Measurements from ENCODE around the gene SMTN.
"Not testable (repeated sequence)": the region's sequence is repeated elsewhere in the genome, so short reads cannot be mapped to it uniquely, and the experiment has no call there.

The SMTN gene

DNA sequence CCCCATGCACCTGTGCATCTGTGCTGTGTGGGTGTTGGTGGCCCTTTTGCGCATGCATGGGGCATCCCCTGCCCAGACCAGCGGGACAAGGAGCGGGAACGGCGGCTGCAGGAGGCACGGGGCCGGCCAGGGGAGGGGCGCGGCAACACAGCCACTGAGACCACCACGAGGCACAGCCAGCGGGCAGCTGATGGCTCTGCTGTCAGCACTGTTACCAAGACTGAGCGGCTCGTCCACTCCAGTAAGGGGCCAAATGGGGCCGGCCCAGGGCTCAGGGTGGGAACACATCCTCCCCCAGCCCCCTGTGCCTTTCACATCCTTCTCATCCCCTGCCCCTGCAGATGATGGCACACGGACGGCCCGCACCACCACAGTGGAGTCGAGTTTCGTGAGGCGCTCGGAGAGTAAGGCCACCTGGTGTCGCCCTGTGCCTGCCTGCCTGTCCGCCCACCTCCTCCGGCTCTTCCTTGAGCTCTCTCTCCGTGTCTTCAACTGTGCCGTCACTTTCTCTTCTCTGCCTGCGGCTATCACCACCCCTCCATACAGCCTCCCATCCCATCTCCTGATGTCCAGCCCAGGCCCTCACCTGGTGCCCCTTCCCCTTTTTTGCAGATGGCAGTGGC lies 15.7 kb downstream of the SMTN start:
- TF ChIP-seq, protein P1, sequence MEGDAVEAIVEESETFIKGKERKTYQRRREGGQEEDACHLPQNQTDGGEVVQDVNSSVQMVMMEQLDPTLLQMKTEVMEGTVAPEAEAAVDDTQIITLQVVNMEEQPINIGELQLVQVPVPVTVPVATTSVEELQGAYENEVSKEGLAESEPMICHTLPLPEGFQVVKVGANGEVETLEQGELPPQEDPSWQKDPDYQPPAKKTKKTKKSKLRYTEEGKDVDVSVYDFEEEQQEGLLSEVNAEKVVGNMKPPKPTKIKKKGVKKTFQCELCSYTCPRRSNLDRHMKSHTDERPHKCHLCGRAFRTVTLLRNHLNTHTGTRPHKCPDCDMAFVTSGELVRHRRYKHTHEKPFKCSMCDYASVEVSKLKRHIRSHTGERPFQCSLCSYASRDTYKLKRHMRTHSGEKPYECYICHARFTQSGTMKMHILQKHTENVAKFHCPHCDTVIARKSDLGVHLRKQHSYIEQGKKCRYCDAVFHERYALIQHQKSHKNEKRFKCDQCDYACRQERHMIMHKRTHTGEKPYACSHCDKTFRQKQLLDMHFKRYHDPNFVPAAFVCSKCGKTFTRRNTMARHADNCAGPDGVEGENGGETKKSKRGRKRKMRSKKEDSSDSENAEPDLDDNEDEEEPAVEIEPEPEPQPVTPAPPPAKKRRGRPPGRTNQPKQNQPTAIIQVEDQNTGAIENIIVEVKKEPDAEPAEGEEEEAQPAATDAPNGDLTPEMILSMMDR (IDR thresholded peaks at IDR 0.05; ENCODE audit: borderline replicate concordance, control extremely low read depth, extremely low read depth, insufficient read depth, missing control alignments) = no peak
- in situ Hi-C loops (cut with MboI; ENCODE audit: low sequenced_read_pairs, unreplicated experiment) = no loop called here
- no peak for DNase-seq (ENCODE audit: low spot score)

DNA sequence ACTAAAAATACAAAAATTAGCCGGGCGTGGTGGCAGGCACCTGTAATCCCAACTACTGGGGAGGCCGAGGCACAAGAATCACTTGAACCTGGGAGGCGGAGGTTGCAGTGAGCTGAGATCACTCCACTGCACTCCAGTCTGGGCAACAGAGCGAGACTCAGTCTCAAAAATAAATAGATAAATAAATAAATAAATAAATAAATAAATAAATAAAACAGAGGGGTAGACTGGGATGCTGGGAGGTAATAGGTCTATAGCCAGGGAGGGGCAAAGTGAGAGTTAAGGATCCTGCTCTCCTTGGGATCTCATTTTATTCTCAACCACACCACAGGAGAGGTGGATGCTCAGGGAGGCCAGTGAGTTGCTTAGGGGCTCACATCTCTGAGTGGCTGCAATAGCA lies 16.4 kb downstream of the SMTN start:
- DNase-seq (ENCODE audit: low spot score); in situ Hi-C loops (cut with MboI; ENCODE audit: low sequenced_read_pairs, unreplicated experiment): not testable (repeated sequence)

DNA sequence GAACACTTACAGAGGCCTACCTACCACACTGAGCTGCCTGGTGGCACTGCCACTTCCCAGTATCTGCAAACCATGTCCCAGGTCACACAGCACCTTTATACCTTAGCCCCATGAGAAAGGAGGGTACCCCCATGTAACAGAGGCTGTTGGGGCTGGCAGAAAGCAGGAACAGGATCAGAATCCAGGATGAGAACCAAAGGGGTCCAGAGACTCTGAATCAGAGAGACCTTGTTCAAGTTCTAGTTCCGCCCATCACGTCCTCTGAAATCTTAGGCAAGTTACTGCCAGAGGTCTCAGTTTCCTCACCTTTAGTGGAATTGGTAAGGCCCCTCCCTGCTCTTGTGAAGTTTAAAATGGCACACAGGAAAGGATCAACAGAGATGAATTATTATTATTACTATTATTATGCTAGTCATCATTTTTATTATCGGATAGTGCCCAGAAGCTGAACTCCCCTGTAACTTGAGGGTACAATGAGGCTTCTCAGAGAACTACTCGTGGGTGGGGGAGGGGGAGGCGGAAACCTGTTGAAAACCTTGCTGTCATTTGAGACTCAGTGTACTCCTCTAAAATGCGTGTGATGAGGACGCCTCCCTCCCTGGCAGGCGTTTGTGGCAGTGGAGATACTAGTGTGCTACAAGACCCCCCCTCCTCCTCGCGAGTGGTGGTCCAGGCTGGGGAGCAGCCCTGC lies 17.0 kb downstream of the SMTN start:
- no peak for DNase-seq (ENCODE audit: low spot score)
- in situ Hi-C loops (cut with MboI; ENCODE audit: low sequenced_read_pairs, unreplicated experiment) = no loop called here
- TF ChIP-seq, protein P1 (IDR thresholded peaks at IDR 0.05; ENCODE audit: borderline replicate concordance, control extremely low read depth, extremely low read depth, insufficient read depth, missing control alignments) = no peak

DNA sequence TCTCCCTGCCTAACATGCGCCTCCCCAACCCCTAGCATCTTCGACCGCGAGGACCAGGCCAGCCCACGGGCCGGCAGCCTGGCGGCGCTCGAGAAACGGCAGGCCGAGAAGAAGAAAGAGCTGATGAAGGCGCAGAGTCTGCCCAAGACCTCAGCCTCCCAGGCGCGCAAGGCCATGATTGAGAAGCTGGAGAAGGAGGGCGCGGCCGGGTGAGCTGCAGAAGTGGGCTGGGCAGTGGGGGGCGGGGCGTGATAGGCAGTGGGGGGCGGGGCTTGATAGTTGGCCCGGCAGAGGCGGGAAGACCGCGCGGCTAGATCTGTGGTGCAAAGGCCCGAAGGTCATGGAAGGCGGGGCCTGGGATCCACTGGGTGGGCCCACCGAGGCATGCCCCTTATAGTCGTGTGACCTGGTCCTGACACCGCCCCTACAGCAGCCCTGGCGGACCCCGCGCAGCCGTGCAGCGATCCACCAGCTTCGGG lies 17.6 kb downstream of the SMTN start:
- TF ChIP-seq, protein P1 (IDR thresholded peaks at IDR 0.05; ENCODE audit: borderline replicate concordance, control extremely low read depth, extremely low read depth, insufficient read depth, missing control alignments) = no peak
- in situ Hi-C loops (cut with MboI; ENCODE audit: low sequenced_read_pairs, unreplicated experiment) = no loop called here
- no peak for DNase-seq (ENCODE audit: low spot score)

DNA sequence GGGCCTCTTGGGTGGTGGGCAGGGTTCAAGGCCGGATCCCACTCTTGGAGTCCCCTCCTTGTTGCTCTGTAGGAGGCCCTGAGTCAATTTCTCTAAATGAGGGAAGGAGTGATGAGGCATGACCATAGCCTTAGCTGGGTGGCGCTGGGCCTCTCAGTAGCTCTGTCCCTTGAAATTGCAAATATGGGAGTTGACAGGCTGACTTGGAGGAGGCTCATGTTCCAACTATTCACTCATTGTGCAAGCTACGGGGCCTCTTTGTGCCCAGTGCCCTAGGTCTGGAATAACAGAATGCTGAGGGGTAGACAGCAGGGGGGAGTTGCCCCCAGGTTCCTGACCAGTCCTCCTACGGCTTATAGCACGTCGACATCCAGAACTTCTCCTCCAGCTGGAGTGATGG lies 18.3 kb downstream of the SMTN start:
- DNase-seq (ENCODE audit: low spot score) = no peak
- TF ChIP-seq, protein P1 (IDR thresholded peaks at IDR 0.05; ENCODE audit: borderline replicate concordance, control extremely low read depth, extremely low read depth, insufficient read depth, missing control alignments) = no peak
- in situ Hi-C loops (cut with MboI; ENCODE audit: low sequenced_read_pairs, unreplicated experiment) = no loop called here

DNA sequence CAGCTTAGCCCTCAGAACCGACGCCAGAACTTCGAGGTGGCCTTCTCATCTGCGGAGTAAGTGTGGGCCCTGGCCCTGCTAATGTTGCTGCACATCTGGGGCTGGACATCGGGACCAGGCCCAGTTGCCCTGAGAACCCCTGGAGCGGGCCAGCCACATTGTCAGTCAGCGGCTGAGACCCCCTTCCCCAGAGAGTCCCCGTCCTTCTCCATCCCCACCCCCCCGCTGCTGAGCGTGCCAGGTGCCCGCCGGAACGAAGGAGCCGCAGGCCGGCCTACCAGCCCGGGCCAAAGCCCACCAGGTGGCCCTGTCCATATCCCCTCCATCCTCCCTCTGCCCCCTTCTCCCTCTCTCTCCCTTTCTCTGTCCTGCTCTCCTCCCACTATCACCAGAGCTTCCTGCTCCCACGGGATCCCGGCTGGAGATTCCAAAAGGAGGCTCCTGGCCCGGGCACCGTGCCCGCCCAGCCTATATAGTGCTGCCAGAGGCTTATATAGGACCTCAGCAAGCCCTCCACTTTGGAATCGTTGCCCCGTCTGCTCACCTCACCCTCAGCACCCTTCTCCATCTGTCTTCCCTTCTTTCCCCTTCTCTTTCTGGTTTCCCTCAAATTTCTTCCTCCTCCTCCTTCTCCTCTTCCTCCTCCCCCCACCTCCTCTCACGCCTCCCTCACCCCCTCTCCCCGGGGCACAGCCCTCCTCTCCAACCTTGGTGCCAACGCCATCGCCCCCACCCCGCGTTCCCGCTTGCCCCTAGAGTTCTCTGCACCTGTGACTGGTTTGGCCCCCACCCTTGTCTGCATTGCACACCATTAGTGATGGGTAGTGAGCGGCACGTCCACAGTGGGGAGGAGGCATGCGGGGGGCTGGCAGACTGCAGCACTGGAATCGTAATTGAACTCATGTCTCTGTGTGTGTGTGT lies 19.0 kb downstream of the SMTN start:
- DNase-seq (ENCODE audit: low spot score) = no peak
- TF ChIP-seq, protein P1 (IDR thresholded peaks at IDR 0.05; ENCODE audit: borderline replicate concordance, control extremely low read depth, extremely low read depth, insufficient read depth, missing control alignments) = no peak
- in situ Hi-C loops (cut with MboI; ENCODE audit: low sequenced_read_pairs, unreplicated experiment) = no loop called here

Data from GM13976 (cell line).